Bronchial epithelial cell (primary cell): ENCODE measurements around the gene RIN2. TPM values are rescaled to one million over a fixed set of nuclear protein-coding genes. Genes with fewer than 3 reads are reported as not detected.

Source experiments
- DNase-seq: peaks from one replicate; pipeline ENCODE4 v3.0.0-alpha.2; 2010; ENCODE audit warnings: low read depth
- FAIRE-seq: peaks from 2 replicates; lab custom pipeline; 2011; peaks lifted over from hg19 to GRCh38; lab: Jason Lieb, UNC
- H3K27me3 ChIP-seq: 2 replicates; pipeline ENCODE4 v1.5.1; 2011; ENCODE audit warnings: low read length; ENCODE audit not compliant: control insufficient read depth, insufficient read depth
- H3K36me3 ChIP-seq: 2 replicates; pipeline ENCODE4 v1.5.1; 2011; ENCODE audit warnings: low read length; ENCODE audit not compliant: control insufficient read depth, insufficient read depth
- H3K4me3 ChIP-seq: 2 replicates; pipeline ENCODE4 v1.5.1; 2011; ENCODE audit warnings: mild to moderate bottlenecking, low read depth, low read length, control low read depth
- CTCF ChIP-seq: IDR thresholded peaks from 2 replicates; pipeline ENCODE4 v1.5.1; 2011; ENCODE audit warnings: mild to moderate bottlenecking, moderate library complexity, low read length, control low read depth, inconsistent platforms; ENCODE audit not compliant: insufficient read depth, severe bottlenecking
- total RNA-seq: library from RNA; depleted of rRNA; stranded (reverse); fragments of >200 nt; gene quantifications from 2 replicates; pipeline ENCODE4 v1.2.1, GENCODE V29; 2014

Gene RIN2
- total RNA-seq, 1 donor from 2014 or later, result 41.1 TPM

GRCh38 chr20:19785173-19785982, 27.3 kb downstream of the RIN2 start:
- H3K36me3 ChIP-seq, result no peaks in the 10 kb centered on the region
- no peak for TF ChIP-seq CTCF
- DNase-seq, result no peak
- H3K4me3 ChIP-seq, result no peak overlapping the region
- H3K27me3 ChIP-seq, result no peaks in the 10 kb centered on the region
- no peak for FAIRE-seq

- DNase-seq (no peak), FAIRE-seq (no peak)
- no peaks in the 10 kb centered on the region for H3K27me3 ChIP-seq
- no peaks in the 10 kb centered on the region for H3K36me3 ChIP-seq
- no peak for TF ChIP-seq CTCF
- no peak overlapping the region for H3K4me3 ChIP-seq
Measured at GRCh38 chr20:19785983-19786285, 27.9 kb downstream of the RIN2 start.

- no peaks in the 10 kb centered on the region for H3K36me3 ChIP-seq
- DNase-seq, result peak; percentile 71
- FAIRE-seq, result no peak
Measured at GRCh38 chr20:19786311-19786710, 28.3 kb downstream of the RIN2 start.

GRCh38 chr20:19787366-19787765, 29.3 kb downstream of the RIN2 start:
- no peak for DNase-seq
- FAIRE-seq, result no peak
- no peak for TF ChIP-seq CTCF
- no peaks in the 10 kb centered on the region for H3K27me3 ChIP-seq
- H3K4me3 ChIP-seq, result no peak overlapping the region
- H3K36me3 ChIP-seq, result no peaks in the 10 kb centered on the region

More at GRCh38 chr20:19786311-19786710, 28.3 kb downstream of the RIN2 start:
- no peak for TF ChIP-seq CTCF
- no peaks in the 10 kb centered on the region for H3K27me3 ChIP-seq
- H3K4me3 ChIP-seq, result no peak overlapping the region

- no peak for FAIRE-seq
- no peaks in the 10 kb centered on the region for H3K27me3 ChIP-seq
Measured at GRCh38 chr20:19789009-19789408, 31.0 kb downstream of the RIN2 start.

More at GRCh38 chr20:19789009-19789408, 31.0 kb downstream of the RIN2 start:
- H3K4me3 ChIP-seq, result no peak overlapping the region
- DNase-seq, result no peak
- no peaks in the 10 kb centered on the region for H3K36me3 ChIP-seq
- TF ChIP-seq CTCF, result no peak
